Sigmoid colon (tissue), 3 donors: ENCODE results near the gene CTBP2.

Experiments
- POLR2A ChIP-seq, 2 donors: fragments of 450-650 bp; IDR thresholded peaks; one replicate each; pipeline ENCODE4 v1.6.1; 2016; ENCODE audit warnings: antibody characterized with exemption in 2 of 2, mild to moderate bottlenecking in 2 of 2, moderate library complexity in 2 of 2
- TF ChIP-seq, protein P1 (sequence below), 4 experiments: fragments of 450-650 bp in 3 of 4; fragments of 200-600 bp in 1 of 4; IDR thresholded peaks; one replicate each; pipeline ENCODE4 v1.5.1; 2016 to 2019; ENCODE audit warnings: antibody characterized with exemption in 4 of 4, mild to moderate bottlenecking in 3 of 4, moderate library complexity in 2 of 4

DNA sequence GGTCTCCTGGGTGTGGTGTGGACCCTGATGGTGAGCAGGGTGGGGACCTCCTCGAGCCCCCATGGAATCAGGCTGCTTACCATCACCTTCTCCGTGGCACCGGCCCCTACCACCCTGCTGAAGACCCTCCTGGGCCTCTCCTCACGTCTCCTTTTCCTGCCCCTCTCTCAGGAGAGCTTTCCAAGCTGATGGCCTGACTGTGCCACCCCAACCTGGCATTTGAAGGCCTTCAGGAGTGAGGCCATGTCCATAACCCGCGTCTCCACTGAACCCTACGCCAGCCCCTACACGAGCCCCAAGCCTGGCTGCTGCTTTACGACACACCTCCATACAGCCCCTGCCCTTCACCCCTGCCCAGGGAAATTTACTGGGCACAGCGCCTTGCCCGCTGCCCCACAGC lies 163.1 kb downstream of the CTBP2 start:
- TF ChIP-seq, protein P1, sequence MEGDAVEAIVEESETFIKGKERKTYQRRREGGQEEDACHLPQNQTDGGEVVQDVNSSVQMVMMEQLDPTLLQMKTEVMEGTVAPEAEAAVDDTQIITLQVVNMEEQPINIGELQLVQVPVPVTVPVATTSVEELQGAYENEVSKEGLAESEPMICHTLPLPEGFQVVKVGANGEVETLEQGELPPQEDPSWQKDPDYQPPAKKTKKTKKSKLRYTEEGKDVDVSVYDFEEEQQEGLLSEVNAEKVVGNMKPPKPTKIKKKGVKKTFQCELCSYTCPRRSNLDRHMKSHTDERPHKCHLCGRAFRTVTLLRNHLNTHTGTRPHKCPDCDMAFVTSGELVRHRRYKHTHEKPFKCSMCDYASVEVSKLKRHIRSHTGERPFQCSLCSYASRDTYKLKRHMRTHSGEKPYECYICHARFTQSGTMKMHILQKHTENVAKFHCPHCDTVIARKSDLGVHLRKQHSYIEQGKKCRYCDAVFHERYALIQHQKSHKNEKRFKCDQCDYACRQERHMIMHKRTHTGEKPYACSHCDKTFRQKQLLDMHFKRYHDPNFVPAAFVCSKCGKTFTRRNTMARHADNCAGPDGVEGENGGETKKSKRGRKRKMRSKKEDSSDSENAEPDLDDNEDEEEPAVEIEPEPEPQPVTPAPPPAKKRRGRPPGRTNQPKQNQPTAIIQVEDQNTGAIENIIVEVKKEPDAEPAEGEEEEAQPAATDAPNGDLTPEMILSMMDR (IDR thresholded peaks at IDR 0.05) = no peak
- no peak for TF ChIP-seq POLR2A (IDR thresholded peaks at IDR 0.05)
